Muscle of leg (tissue), 11 donors: ENCODE measurements around the gene ARHGEF2. TPM values are rescaled to one million over a fixed set of nuclear protein-coding genes. Genes with fewer than 3 reads are reported as not detected.

Experiments used
- DNase-seq: peaks from one replicate; pipeline ENCODE4 v3.0.0; 2013
- H3K27ac ChIP-seq: one replicate; pipeline ENCODE4 v1.5.1; 2013; ENCODE audit warnings: mild to moderate bottlenecking, low read length, control low read depth
- H3K27me3 ChIP-seq: one replicate; pipeline ENCODE4 v1.6.1; 2013; ENCODE audit warnings: low read length; ENCODE audit not compliant: control insufficient read depth, insufficient read depth
- H3K36me3 ChIP-seq: one replicate; pipeline ENCODE4 v1.6.1; 2013; ENCODE audit warnings: low read length; ENCODE audit not compliant: control insufficient read depth, insufficient read depth
- H3K4me1 ChIP-seq: one replicate; pipeline ENCODE4 v1.6.1; 2013; ENCODE audit warnings: low read length; ENCODE audit not compliant: control insufficient read depth, insufficient read depth
- H3K4me3 ChIP-seq: one replicate; pipeline ENCODE4 v1.5.1; 2013; ENCODE audit warnings: low read length, control low read depth
- H3K9me3 ChIP-seq: replicated peaks from 2 replicates; pipeline ENCODE4 v1.6.1; 2013; ENCODE audit warnings: low read depth, low read length; ENCODE audit not compliant: control insufficient read depth
- WGBS: methylation state at CpG from one replicate; pipeline ENCODE4 v1.1.5; 2013; ENCODE audit warnings: missing lambda C conversion rate; ENCODE audit not compliant: insufficient coverage; 5-methylcytosine and 5-hydroxymethylcytosine counted together
- polyA plus RNA-seq, 8 donors: library from polyadenylated mRNA; unstranded; fragments of 120-200 nt; gene quantifications; one replicate each; pipeline versions ENCODE4 v1.2.1 to v1.2.3, GENCODE V29; 2013; ENCODE audit warnings: inconsistent platforms in 1 of 8, low replicate concordance in 1 of 8; ENCODE audit not compliant: insufficient read length in 8 of 8, insufficient read depth in 1 of 8
- total RNA-seq: library from RNA; stranded (reverse); fragments of 120-200 nt; gene quantifications from one replicate; pipeline ENCODE4 v1.2.4, GENCODE V29; 2013

The ARHGEF2 gene
- total and polyA plus RNA-seq, 9 donors: 100 to 153 (median 139) TPM

GRCh38 chr1:155971910-155972809, 6.2 kb downstream of the ARHGEF2 start:
- Histone ChIP-seq H3K4me3 (no peak overlapping the region), H3K27ac (peak overlapping the region; percentile 50), H3K4me1 (peaks cover 99% of the 10 kb centered on the region), H3K9me3 (no peaks in the 10 kb centered on the region), H3K27me3 (no peaks in the 10 kb centered on the region), H3K36me3 (peaks cover 56% of the 10 kb centered on the region)
- WGBS: 92% methylated on average over 5 of the region's 9 CpGs
- DNase-seq: no peak

GRCh38 chr1:155970531-155971167, 7.7 kb downstream of the ARHGEF2 start:
- peak; percentile 79 for DNase-seq
- peaks cover 99% of the 10 kb centered on the region for H3K4me1 ChIP-seq

DNA sequence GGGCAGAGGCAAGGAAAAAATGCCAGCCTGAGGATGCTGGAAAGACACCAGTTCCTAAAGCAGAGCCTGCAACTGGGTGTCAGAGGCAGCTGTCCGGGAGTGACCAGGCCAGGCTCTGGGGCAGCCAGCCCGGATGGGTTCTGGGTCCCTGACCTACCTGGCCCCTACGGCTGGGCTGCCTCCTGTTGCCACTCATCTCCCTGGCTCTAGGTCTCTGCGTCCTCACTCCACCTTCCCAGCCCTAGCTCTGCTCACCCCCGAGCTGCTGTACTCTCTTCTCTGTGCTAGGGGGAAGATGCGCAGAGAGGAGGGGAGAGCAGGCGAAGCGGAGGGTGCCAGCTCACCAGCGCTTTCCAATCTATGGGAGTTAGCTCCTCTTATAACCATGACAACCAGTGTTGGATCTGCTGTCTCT, 9.0 kb downstream of the ARHGEF2 start:
- no peak for DNase-seq
- peak overlapping the region; percentile 90 for H3K27ac ChIP-seq
- H3K4me1 ChIP-seq: peaks cover 88% of the 10 kb centered on the region
- H3K4me3 ChIP-seq: peak overlapping the region; percentile 17
- H3K27me3 ChIP-seq: no peaks in the 10 kb centered on the region
- 58% methylated on average over 3 of the region's 9 CpGs for WGBS
- H3K9me3 ChIP-seq: no peaks in the 10 kb centered on the region
- H3K36me3 ChIP-seq: peaks cover 79% of the 10 kb centered on the region

More at GRCh38 chr1:155970531-155971167, 7.7 kb downstream of the ARHGEF2 start:
- no peak overlapping the region for H3K4me3 ChIP-seq
- no peaks in the 10 kb centered on the region for H3K9me3 ChIP-seq
- peaks cover 68% of the 10 kb centered on the region for H3K36me3 ChIP-seq
- H3K27ac ChIP-seq: peak overlapping the region; percentile 90
- WGBS: 23% methylated on average over 10 of the region's 11 CpGs
- no peaks in the 10 kb centered on the region for H3K27me3 ChIP-seq

DNA sequence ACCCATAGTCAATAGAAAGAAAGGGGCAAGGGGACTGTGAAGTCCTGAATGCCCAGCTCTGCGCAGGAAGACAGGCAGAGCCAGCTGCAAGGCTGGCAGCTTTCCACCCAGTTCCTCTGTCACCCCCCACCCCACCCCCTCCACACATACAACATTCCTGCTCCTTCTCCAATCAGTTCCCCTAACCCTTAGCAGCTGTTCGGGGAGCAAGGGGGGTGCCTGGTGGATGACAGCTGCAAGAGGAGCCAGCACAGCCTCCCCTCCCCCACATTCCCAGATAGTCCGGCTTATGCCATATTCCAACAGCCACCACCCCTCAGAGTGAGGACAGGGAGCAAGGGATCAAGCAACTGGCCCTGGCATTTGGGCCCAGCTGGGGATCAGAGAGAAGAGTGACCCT, 9.7 kb downstream of the ARHGEF2 start:
- Histone ChIP-seq H3K4me1 (peaks cover 81% of the 10 kb centered on the region), H3K27ac (peak overlapping the region; percentile 93), H3K4me3 (no peak overlapping the region), H3K27me3 (no peaks in the 10 kb centered on the region), H3K36me3 (peaks cover 78% of the 10 kb centered on the region), H3K9me3 (no peaks in the 10 kb centered on the region)
- WGBS: no CpG with 5 or more reads among the region's 3 CpGs
- peak; percentile 95 for DNase-seq

GRCh38 chr1:155968051-155968400, 10.3 kb downstream of the ARHGEF2 start:
- H3K9me3 ChIP-seq: no peaks in the 10 kb centered on the region
- peaks cover 77% of the 10 kb centered on the region for H3K4me1 ChIP-seq
- WGBS: 87% methylated on average over 3 of the region's 7 CpGs
- peaks cover 82% of the 10 kb centered on the region for H3K36me3 ChIP-seq
- no peaks in the 10 kb centered on the region for H3K27me3 ChIP-seq
- peak overlapping the region; percentile 23 for H3K4me3 ChIP-seq
- DNase-seq: no peak
- H3K27ac ChIP-seq: peak overlapping the region; percentile 93

- Histone ChIP-seq H3K4me3 (peak overlapping the region; percentile 23), H3K4me1 (peaks cover 77% of the 10 kb centered on the region), H3K36me3 (peaks cover 82% of the 10 kb centered on the region), H3K9me3 (no peaks in the 10 kb centered on the region), H3K27me3 (no peaks in the 10 kb centered on the region), H3K27ac (peak overlapping the region; percentile 93)
- 32% methylated on average over 3 of the region's 13 CpGs for WGBS
- no peak for DNase-seq
Measured at GRCh38 chr1:155967341-155968050, 10.9 kb downstream of the ARHGEF2 start.

DNA sequence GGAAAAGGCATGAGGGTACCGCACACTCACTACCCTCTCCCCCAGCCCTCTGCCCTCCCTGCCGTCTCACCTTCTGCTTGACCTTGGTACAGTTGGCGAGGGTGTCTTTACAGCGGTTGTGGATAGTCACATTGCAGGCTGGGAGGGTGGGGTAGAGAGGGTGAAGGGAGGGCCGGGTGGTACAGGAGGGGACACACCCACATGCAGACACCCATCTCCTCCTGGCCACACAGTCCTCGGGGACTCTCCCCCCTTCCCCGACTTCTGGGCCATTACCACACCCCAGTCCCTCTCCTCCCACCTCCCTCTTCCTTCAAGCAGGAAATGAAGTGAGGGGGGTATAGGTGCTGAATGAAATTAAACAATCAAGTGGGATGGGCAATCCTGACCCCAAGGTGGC, 11.6 kb downstream of the ARHGEF2 start:
- peaks cover 75% of the 10 kb centered on the region for H3K4me1 ChIP-seq
- H3K4me3 ChIP-seq: no peak overlapping the region
- WGBS: no CpG with 5 or more reads among the region's 7 CpGs

DNA sequence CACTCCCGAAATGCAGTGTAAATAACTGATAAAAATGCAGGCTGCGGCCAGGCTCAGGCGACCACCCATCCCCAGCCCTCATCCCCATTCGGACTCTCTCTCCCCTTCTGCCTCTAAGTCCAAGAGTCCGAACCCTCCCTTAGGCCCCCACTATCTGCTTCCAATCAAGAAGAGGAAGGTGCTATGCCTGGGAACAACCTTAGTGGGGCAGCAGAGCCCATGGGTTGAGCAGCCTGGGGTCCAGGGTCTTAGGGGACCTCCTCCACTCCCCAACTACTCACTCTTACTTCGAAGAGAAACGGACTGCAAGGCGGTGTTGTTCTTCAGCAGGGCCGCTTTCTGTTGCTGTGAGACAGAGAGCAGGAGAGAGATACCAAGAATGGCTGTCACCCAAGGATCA, 12.2 kb downstream of the ARHGEF2 start:
- WGBS: 77% methylated on average over 4 of the region's 9 CpGs
- DNase-seq: no peak
- no peak overlapping the region for H3K4me3 ChIP-seq
- H3K9me3 ChIP-seq: no peaks in the 10 kb centered on the region
- peaks cover 88% of the 10 kb centered on the region for H3K36me3 ChIP-seq
- peaks cover 74% of the 10 kb centered on the region for H3K4me1 ChIP-seq
- H3K27ac ChIP-seq: peak overlapping the region; percentile 93
- no peaks in the 10 kb centered on the region for H3K27me3 ChIP-seq

More for the DNA sequence above, 11.6 kb downstream of the ARHGEF2 start:
- H3K9me3 ChIP-seq: no peaks in the 10 kb centered on the region
- H3K27me3 ChIP-seq: no peaks in the 10 kb centered on the region
- H3K27ac ChIP-seq: peak overlapping the region; percentile 93
- H3K36me3 ChIP-seq: peaks cover 83% of the 10 kb centered on the region
- no peak for DNase-seq

- Histone ChIP-seq H3K27ac (no peak overlapping the region), H3K27me3 (no peaks in the 10 kb centered on the region), H3K4me3 (no peak overlapping the region), H3K4me1 (peaks cover 60% of the 10 kb centered on the region), H3K9me3 (no peaks in the 10 kb centered on the region), H3K36me3 (peaks cover 94% of the 10 kb centered on the region)
- 96% methylated on average over 3 of the region's 7 CpGs for WGBS
- no peak for DNase-seq
Measured at GRCh38 chr1:155964193-155964592, 14.2 kb downstream of the ARHGEF2 start.
